ENCODE measurements around the gene JUP.

JUP gene

DNA sequence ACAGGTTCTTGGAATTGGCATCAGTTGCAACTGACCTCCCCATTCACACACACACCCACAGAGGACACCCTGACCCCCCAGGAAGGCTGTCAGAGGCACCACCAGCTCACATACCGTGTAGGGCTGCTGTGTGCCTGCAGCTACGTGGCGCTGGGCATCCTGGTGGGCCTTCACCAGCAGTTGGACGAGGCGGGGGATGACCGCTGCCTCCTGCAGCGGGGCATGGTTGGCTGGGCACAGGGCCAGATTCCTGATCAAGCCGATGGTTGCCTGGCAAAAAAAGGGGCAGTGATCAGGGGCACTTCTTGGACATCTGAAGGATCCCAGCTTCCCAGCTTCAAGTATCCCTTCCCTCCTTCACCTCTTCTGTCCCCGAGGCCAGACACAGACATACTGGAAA, 27.9 kb downstream of the JUP start:
- no peak for DNase-seq (ENCODE audit: low spot score)

DNA sequence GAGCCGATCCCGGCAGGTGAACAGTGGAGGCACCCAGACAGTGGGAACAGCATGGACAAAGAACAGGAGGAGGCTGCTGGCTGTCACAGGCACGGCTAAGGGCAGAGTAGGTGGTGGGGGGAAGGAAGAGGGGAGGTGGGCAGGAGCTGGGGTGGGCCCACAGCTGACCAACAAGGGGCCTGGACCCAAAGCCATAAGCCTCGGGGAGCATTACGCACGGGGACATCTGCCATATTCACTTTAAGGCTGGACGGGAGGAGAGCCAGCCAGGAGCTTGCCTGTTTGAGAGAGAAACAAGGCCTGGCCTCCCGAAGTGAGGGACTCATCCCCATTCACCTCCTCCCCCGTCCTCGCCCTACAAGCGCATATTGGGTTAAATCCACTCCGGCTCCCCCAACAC, 32.4 kb downstream of the JUP start:
- no peak for DNase-seq (ENCODE audit: low spot score)

DNA sequence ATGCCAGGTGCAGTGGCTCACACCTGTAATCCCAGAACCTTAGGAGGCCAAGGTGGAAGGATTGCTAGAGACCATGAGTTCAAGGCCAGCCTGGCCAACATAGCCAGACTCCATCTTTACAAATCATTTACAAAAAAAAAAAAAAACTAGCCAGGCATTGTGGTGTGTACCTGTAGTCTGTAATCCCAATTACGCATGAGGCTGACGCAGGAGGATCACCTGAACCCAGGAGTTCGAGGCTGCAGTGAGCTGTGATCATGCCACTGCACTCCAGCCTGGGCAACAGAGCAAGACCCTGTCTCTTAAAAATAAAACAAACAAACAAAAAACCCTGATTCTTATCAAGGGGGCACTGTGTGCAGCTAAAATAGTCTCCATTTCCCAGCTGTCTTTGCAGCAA, 35.2 kb downstream of the JUP start:
- DNase-seq (ENCODE audit: low spot score): no peak

DNA sequence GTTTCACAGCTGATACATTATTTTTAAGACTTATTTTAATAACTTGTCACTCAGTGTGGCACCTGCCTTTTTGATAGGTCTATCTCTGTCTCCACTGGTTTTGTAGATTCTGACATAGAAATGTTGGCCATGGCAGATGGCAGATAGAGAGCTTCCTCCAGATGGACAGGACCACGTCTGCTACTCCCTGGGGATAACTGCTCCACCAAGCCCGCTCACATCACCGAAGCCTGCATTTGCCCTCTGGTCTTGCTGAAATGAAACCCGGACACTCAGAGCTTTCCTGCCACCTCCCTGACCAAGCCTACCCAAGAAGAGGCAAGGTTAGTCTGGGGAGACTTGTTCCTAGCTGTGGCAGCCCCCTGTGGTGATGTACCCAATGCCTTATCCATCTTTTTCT, 35.6 kb downstream of the JUP start:
- no peak for DNase-seq (ENCODE audit: low spot score)

DNA sequence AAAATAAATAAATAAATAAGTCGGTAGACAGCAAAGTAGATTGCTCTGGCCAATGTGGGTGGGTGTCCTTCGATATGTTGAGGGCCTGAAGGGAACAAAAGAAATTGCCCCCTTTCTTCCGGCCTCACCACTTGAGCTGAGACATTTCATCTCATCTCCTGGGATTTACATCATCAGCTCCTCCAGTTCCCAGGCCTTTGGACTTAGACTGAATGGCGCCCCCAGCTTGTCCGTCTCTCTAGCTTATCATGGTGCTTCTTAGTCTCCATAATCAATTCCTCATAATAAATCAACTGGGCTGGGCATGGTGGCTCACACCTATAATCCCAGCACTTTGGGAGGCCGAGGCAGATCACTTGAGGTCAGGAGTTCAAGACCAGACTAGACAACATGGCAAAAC, 38.2 kb downstream of the JUP start:
- no peak for DNase-seq (ENCODE audit: low spot score)

DNA sequence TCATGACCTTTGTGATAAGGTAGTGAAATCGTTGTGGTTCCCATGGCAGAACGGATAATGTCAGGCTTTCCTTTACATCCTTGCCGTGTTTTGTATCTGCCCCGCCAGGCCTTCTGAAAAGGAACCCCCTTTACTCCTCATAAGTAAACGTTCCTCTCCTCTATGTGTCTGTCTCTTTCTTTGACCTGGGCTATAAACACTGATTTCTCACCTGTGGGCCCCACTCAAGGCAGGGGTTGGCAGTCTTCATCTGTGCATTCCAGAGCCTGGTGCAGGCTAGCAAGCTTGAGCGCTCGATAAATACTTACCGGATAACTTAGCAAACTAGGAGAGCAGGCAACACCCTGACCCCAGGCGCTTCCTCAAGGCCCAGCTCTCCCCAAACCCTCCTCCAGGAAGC, 44.8 kb downstream of the JUP start:
- no peak for DNase-seq (ENCODE audit: low spot score)

DNA sequence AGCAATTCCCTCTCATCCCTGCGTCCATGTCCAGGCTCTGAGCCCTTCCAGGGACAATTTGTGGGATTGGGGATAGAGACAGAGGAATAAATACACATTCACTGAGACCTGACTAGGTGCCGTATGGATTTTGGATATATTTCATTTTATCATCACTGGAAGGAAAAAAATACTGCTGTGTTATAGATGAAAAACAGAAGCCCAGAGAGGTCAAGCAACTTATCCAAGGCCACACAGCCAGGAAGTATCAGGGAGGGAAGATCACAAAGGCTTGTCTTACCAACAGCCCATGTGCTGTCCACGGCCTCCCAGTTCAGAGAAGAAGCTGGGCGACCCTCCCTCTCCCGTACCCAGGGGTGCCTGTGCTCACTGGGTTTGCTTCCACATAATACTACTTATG, 46.0 kb downstream of the JUP start:
- DNase-seq (ENCODE audit: low spot score): no peak

DNA sequence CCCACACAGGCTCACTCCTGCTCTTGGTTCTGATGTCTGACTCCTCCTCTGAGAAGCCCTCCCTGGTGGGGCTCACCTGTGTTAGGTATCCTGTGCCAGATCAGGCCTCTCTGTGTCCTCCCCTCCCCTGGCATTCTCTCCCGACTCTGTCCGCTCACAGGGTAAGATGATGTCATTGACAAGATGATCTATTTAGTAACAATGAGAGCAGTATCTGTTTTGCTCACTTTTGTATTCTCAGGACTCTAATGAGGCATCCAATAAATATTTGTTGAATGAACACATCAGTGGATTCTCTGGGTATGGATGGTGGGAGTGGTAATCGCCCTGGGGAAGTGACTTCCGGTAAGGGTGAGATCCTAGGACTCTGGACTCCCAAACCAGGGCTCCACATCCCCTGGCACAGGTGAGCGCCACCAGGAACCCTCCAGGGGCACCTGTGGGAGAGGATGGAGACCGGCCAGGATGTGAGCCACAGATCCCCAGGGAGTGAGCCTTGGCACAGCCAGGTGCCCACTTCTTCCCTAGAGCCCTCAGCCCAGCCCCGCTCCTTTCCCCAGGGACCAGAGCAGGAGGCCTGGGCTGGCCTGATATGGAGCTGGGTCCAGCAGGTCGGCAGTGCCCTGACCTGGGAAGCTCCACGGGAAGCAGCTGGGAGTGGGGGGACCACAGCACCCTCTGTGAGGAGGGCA, 46.7 kb downstream of the JUP start:
- DNase-seq (ENCODE audit: low spot score): peak; percentile 42

DNA sequence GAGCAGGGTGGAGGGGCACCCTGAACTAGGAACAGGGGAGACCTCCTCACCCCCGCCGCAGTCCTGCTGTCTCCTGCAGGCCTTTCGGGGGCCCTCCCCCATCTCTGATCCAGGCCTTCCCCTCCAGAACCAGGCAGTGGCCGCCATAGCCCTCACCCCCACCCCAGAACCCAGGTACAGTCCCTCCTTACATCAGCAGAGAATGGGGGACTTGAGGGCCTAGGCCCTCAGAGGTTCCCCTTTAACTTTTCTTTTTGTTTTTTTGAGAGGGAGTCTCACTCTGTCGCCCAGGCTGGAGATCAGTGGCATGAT, 47.8 kb downstream of the JUP start:
- no peak for DNase-seq (ENCODE audit: low spot score)

DNA sequence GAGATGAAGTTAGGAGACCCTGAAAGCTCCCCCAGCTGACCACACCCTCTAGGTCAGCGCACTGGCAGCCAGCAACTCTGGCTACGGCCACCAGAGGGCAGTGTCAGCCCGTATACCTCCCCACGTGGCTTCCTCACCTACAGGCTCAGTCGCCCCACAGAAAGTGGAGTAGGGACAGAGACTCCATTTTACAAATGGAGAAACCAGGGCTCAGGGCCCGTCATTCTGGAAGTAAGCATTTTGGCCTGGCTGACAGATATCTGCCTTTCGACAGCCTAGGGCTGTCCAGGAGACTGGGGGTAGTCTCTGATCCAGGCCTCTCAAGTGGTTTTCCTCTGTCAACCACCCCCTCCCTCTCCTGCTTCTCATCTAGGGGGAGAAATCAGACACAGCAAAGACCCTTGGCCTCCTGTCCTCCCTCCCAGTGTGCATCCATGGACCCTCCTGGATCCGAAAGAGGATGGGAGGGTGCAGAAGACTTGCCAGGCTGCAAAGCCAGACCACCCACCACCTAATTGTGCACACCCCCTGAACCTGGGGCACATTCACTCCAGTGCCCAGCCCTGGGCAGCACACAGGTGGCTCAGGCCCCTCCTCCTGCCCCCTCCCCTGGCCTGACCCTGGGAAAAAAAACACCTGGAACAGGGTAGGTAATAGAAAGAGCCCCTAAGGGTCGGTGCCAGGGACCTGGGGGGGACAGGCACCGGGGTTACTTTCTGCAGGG, 48.3 kb downstream of the JUP start:
- DNase-seq (ENCODE audit: low spot score): peak; percentile 80

DNA sequence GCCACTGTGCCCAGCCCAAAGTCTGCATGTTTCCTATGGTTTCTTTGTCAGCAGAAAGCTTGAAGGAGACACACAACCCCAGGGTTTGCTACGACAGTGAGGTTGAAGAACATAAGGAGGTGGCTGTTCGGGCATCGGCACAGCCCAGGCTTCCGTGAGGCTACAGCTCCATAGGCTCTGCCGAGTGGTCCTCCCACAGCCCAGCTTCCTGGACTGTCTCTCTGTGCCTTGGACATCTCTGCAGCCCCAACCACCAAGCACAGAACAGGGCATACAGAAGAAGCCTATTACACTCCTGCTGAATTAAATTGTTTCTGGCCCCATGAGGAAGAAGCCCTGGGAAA, 48.9 kb downstream of the JUP start:
- DNase-seq (ENCODE audit: low spot score): no peak

DNA sequence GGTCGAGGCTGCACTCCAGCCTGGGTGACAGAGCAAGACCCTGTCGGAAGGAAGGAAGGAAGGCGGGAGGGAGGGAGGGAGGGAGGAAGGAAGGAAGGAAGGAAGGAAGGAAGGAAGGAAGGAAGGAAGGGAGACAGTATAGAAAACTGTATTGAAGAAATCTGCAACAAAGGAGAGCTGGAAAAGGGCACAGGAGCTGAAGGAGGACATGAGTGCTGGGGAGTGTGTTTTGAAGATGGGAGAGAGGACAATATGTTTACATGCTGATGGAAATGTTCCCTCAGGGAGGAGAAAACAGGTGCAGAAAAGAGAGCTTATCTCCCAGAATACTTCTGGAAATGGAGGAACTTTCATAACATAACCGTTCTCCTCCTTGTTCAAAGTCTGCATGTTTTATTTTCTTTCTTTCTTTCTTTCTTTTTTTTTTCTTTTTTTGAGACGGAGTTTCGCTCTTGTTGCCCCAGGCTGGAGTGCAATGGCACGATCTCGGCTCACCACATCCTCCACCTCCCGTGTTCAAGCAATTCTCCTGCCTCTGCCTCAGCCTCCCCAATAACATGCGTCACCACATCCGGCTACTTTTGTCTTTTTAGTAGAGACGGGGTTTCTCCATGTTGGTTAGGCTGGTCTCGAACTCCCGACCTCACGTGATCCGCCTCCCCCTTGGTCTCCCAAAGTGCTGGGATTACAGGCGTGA, 49.4 kb downstream of the JUP start:
- no peak for DNase-seq (ENCODE audit: low spot score)

DNA sequence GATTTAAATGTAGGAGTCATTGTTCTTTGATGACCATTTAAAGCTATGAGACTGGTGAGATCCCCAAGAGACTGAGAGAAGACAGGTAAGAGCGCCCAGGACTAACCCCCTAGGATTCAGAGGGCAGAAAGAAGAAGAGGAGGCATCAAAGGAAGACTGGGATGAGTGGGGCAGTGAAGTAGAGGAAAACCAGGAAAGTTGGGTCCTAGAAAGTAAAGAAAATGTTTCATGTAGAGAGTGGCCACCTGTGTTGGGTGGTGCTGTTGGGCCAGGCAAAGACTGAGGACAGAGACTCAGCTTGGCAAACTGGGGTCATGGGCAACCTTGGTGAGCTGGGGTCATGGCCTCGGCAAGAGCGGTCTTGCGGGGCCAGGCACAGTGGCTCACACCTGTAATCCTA, 50.8 kb downstream of the JUP start:
- no peak for DNase-seq (ENCODE audit: low spot score)

DNA sequence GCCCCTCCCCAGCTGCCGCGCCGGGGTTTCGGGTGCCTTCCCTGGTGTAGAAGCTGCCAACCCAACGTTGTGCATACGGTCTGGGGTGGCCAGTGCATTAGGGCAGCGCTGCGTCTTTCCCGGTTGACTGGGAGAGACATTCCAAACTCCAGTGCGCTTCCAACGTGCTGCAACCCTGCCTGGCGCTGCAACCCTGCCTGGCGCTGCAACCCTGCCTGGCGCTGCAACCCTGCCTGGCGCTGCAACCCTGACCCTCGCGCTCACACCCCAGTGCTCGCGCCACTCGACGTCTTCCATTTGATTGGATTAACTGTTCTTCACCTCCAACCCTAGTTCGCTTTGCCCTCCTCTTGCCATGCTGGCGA, 51.6 kb downstream of the JUP start:
- DNase-seq (ENCODE audit: low spot score): no peak

DNA sequence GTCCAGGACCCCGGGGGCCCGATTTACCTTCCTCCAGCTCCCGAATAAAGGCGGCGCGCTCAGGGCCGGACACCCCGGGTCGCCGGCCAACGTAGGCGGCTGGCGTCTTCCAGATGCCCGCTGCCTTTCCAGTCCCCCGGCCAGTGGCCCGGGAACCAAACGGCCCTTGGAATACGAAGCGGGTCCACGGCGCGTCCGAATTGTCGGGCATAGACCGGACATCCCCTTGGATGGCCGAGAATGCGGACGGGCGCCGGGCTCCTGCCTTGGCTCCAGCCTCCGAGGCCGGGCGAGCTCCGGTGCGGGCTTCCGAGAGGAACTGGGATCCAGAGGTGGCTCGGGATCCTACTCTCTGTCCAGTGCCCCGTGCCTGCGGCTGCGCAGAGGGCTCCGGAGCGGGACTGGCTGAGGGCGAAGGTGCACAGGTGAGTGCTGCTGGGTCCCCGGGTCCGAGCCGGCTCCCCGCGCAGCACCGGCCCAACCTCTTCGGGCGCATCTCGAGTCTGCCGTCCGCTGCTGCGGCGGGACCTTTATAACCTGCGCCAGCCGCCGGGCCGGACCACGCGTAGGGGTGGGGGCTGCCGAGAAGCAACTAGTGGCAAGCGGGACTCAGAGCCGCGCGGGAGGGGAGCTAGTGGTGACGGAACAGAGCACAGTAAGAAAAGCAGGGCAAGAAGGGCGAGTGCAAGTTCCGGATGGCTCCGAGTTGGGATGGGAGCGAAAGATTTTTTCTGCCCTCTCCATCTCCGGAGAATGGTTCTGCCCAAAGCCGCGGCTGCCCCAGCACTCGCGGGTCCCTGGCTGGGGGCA, 52.2 kb downstream of the JUP start, which contains the start of gene HAP1:
HAP1 (minus strand) TSS at position 505 of the 810 bp plus-strand sequence; CDS start at position 496, 9 bp downstream.
- no peak for DNase-seq (ENCODE audit: low spot score)

DNA sequence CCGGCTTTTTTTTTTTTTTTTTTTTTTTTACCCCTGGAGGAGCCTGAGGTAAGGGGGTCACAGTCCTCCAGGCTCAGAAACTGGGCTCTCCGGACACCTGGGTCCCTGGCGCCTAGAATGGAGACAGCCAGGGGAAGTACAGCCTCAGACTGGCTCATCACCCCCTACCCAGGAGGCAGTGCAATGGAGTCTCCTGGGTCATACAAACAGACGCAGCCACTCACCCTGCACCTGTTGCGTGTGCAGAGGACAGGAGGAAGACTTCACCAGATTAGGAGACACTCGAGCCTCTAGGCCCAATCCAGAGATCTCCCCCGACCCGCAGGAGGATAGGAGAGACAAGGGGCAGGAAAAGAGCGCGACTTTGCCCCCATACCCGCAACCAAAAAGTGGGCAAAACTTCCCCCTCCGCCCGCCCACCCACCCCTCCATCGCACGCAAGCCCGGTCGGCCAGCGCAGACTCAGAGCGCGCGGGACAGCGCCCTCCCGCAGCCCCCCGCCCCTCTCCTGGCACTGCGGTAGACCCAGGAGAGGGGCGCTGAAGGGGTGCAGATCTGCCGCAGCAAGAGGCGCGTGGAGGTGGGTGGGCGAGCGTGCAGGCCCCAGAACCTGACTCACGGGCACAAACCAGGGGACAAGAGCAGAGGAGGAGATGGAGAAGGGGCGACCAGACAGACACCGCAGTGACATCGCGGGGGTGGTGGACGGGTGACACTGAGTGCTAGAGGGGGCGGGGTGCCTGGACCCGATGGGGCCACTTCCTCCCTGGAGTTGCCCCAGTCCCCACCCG, 53.0 kb downstream of the JUP start:
- DNase-seq (ENCODE audit: low spot score): no peak

DNA sequence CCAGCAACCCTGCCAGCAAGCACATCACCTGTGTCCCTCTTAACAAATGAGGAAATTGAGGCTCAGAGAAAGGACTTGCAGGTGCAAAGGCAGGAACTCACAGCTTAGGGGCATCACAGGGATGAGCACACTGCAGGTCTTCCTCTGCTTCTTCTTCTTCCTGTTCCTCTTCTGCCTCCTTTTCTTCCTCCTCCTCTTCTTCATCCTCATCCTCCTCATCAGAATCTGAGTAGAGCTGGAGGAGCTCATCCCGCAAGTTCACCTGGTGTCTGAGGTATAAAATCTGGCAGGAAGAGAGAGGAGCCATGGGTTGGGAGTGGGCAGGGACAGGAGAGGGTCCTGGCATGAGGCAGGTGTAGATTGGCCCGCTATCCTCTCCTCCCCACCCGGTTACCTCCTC, 54.7 kb downstream of the JUP start:
- DNase-seq (ENCODE audit: low spot score): no peak

DNA sequence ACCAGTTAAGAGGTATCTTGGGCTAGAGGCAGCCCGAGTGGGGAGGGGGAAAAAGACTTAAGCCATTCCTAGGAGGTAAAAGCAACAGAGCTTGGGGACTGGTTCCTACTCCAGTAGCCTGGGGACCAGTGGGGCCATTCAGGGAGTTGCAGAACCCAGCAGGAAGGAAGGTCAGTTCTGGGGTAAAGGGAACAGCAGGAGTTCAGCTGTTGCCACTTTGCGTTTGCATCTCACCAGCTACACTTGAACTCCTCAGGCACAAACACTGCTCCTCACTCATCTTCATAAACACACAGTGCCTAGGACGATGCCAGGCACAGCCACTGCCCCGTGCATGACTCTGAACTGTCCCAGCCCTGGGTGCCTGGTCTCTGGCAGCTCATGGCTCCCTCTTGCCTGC, 56.0 kb downstream of the JUP start:
- no peak for DNase-seq (ENCODE audit: low spot score)

DNA sequence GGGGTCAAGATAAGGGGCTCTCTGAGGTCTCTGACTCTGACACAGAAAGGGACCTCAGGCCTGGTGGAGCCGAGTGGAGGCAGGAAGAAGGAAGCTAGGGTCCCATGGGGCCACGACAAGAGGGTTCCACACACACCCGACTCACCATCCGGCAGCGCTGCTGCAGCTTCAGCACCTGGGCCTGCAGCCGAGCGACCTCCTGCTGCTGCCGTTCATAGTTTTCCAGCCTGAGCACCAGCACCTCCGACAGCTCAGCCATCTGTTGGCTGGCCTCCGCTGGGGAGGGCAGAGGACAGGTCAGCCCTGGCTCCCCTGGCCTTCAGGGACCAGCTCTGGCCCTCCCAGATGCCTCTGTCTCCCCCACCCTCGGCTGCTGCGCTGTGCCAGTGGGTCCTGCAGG, 58.5 kb downstream of the JUP start:
- DNase-seq (ENCODE audit: low spot score): no peak

DNA sequence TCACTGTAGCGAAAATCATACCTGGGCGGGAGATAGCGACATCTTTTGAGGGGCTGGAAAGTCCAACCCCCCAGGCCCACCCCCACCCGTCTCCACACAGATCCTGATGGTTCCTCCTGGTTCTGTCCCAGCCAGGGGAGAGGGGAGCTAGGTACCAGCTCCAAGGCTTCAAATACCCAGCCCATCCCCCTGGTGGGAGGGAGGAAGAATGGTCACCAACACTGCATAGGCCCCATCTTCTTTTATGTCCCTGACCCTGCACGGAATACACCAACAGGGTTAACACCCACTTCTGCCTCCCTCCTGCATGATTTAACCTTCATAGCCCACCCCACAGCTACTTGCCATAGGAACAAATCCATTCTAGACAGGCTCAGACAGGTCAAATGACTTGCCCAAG, 61.4 kb downstream of the JUP start:
- no peak for DNase-seq (ENCODE audit: low spot score)

DNA sequence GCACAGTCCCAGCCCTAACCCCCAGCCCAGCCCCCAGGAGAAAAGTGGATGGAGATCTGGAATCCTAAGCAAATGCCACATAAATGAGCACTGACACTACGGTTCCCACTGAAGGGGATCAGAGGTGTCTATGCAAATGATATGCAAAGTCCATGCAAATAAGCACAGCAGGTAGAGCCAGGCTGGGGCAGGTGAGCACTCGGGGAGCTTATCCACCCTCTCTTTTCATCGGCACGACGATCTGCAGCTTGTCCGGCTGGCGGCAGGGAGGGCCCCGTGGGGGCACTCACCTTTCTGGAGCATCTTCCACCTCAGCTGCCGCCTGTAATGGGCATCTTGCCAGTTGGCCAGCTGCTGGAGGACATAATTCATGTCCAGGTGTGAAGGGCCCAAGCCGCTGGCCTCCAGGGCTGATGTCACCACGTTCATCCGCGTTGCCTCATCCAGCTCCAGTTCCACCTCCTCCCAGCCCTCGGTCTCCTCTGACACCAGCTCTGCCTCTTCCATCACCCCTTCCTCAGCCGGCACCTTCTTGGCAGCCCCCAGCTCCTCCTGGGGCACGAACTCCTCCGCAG, 61.9 kb downstream of the JUP start:
- no peak for DNase-seq (ENCODE audit: low spot score)
